Fibroblast of peridontal ligament (primary cell): ENCODE data around the gene TMEM50B.
"Not testable (repeated sequence)": the region's sequence is repeated elsewhere in the genome, so short reads cannot be mapped to it uniquely, and the experiment has no call there.

Experiments used
- DNase-seq: peaks from one replicate; pipeline ENCODE4 v3.0.0-alpha.2; 2010; ENCODE audit errors: extremely low read depth

The TMEM50B gene

GRCh38 chr21:33479679-33480480 lies at the start of gene TMEM50B:
TMEM50B (minus strand) TSS chr21:33479974; CDS start chr21:33468885, 11,089 bp downstream.
- peak; percentile 89 for DNase-seq

GRCh38 chr21:33522953-33523349 lies 43.2 kb upstream of the TMEM50B start:
- no peak for DNase-seq

- no peak for DNase-seq
Measured at GRCh38 chr21:33522297-33522952, 42.7 kb upstream of the TMEM50B start.

GRCh38 chr21:33518899-33519298 lies 39.1 kb upstream of the TMEM50B start:
- DNase-seq: no peak

GRCh38 chr21:33514229-33514628 lies 34.5 kb upstream of the TMEM50B start:
- DNase-seq: peak; percentile 84

- DNase-seq: no peak
Measured at GRCh38 chr21:33512481-33512880, 32.7 kb upstream of the TMEM50B start.

GRCh38 chr21:33511639-33512038 lies 31.9 kb upstream of the TMEM50B start:
- DNase-seq: no peak

- no peak for DNase-seq
Measured at GRCh38 chr21:33510826-33511225, 31.1 kb upstream of the TMEM50B start.

GRCh38 chr21:33507003-33507402 lies 27.2 kb upstream of the TMEM50B start:
- not testable (repeated sequence) for DNase-seq

- no peak for DNase-seq
Measured at GRCh38 chr21:33505833-33506232, 26.1 kb upstream of the TMEM50B start.

- no peak for DNase-seq
Measured at GRCh38 chr21:33496345-33496744, 16.6 kb upstream of the TMEM50B start.

- no peak for DNase-seq
Measured at GRCh38 chr21:33495743-33496142, 16.0 kb upstream of the TMEM50B start.

GRCh38 chr21:33493756-33494155 lies 14.0 kb upstream of the TMEM50B start:
- no peak for DNase-seq

GRCh38 chr21:33492571-33492970 lies 12.8 kb upstream of the TMEM50B start:
- DNase-seq: peak; percentile 29

- peak; percentile 91 for DNase-seq
Measured at GRCh38 chr21:33491373-33492102, 11.8 kb upstream of the TMEM50B start, which contains the start of gene DNAJC28. DNAJC28 (minus strand) TSS chr21:33491716; CDS start chr21:33489393, 2,323 bp downstream.

- peak; percentile 20 for DNase-seq
Measured at GRCh38 chr21:33490991-33491372, 11.2 kb upstream of the TMEM50B start.

GRCh38 chr21:33488936-33489335 lies 9.2 kb upstream of the TMEM50B start:
- no peak for DNase-seq

- DNase-seq: no peak
Measured at GRCh38 chr21:33487996-33488395, 8.2 kb upstream of the TMEM50B start.

- DNase-seq: no peak
Measured at GRCh38 chr21:33481314-33481943, 1.7 kb upstream of the TMEM50B start.

- DNase-seq: no peak
Measured at GRCh38 chr21:33480481-33481103, 818 bp upstream of the TMEM50B start.

- DNase-seq: peak; percentile 27
Measured at GRCh38 chr21:33478935-33479678, 667 bp downstream of the TMEM50B start.
